ENCODE data around the gene L3MBTL2.

The L3MBTL2 gene

GRCh38 chr22:41231369-41231768 lies 26.3 kb downstream of the L3MBTL2 start:
- Histone ChIP-seq H3K4me1 (ENCODE audit: control insufficient read depth, insufficient read depth, low read length) (no peaks in the 10 kb centered on the region), H3K27me3 (ENCODE audit: control insufficient read depth in 1 of 2, insufficient read depth in 2 of 2, low read length in 2 of 2) (no peaks in the 10 kb centered on the region), H3K9ac (ENCODE audit: low read length in 2 of 2) (no peak overlapping the region), H3K9me3 (ENCODE audit: control insufficient read depth in 2 of 2, low read length in 2 of 2) (no peaks in the 10 kb centered on the region), H3K27ac (ENCODE audit: low read length) (no peak overlapping the region), H3K36me3 (ENCODE audit: control insufficient read depth in 2 of 2, insufficient read depth in 2 of 2, low read length in 2 of 2) (peaks cover 27 to 33% of the 10 kb centered on the region in 2 donors), H3K4me3 (ENCODE audit: low read length in 2 of 2) (no peak overlapping the region)

GRCh38 chr22:41234815-41235695 lies 29.9 kb downstream of the L3MBTL2 start:
- Histone ChIP-seq H3K9ac (ENCODE audit: low read length in 2 of 2) (no peak overlapping the region), H3K4me3 (ENCODE audit: low read length in 2 of 2) (no peak overlapping the region), H3K27ac (ENCODE audit: low read length) (no peak overlapping the region)

GRCh38 chr22:41237036-41237706 lies 32.1 kb downstream of the L3MBTL2 start:
- Histone ChIP-seq H3K9ac (ENCODE audit: low read length in 2 of 2) (peak overlapping the region; percentile 17 to 36), H3K4me3 (ENCODE audit: low read length in 2 of 2) (peak overlapping the region; percentile 66 to 68), H3K27ac (ENCODE audit: low read length) (no peak overlapping the region), H3K27me3 (ENCODE audit: control insufficient read depth in 1 of 2, insufficient read depth in 2 of 2, low read length in 2 of 2) (no peaks in the 10 kb centered on the region), H3K36me3 (ENCODE audit: control insufficient read depth in 2 of 2, insufficient read depth in 2 of 2, low read length in 2 of 2) (no peaks in the 10 kb centered on the region), H3K9me3 (ENCODE audit: control insufficient read depth in 2 of 2, low read length in 2 of 2) (no peaks in the 10 kb centered on the region), H3K4me1 (ENCODE audit: control insufficient read depth, insufficient read depth, low read length) (peaks cover 16% of the 10 kb centered on the region)

More at GRCh38 chr22:41234815-41235695, 29.9 kb downstream of the L3MBTL2 start:
- no peaks in the 10 kb centered on the region for H3K27me3 ChIP-seq (ENCODE audit: control insufficient read depth in 1 of 2, insufficient read depth in 2 of 2, low read length in 2 of 2)
- peaks cover 10 to 12% of the 10 kb centered on the region in 2 donors for H3K36me3 ChIP-seq (ENCODE audit: control insufficient read depth in 2 of 2, insufficient read depth in 2 of 2, low read length in 2 of 2)
- H3K9me3 ChIP-seq (ENCODE audit: control insufficient read depth in 2 of 2, low read length in 2 of 2), result no peaks in the 10 kb centered on the region
- peaks cover 16% of the 10 kb centered on the region for H3K4me1 ChIP-seq (ENCODE audit: control insufficient read depth, insufficient read depth, low read length)

GRCh38 chr22:41237707-41238569 lies 32.8 kb downstream of the L3MBTL2 start:
- H3K4me1 ChIP-seq (ENCODE audit: control insufficient read depth, insufficient read depth, low read length), result peaks cover 16% of the 10 kb centered on the region
- H3K27ac ChIP-seq (ENCODE audit: low read length), result no peak overlapping the region
- H3K9me3 ChIP-seq (ENCODE audit: control insufficient read depth in 2 of 2, low read length in 2 of 2), result no peaks in the 10 kb centered on the region
- no peaks in the 10 kb centered on the region for H3K27me3 ChIP-seq (ENCODE audit: control insufficient read depth in 1 of 2, insufficient read depth in 2 of 2, low read length in 2 of 2)
- no peaks in the 10 kb centered on the region for H3K36me3 ChIP-seq (ENCODE audit: control insufficient read depth in 2 of 2, insufficient read depth in 2 of 2, low read length in 2 of 2)
- H3K9ac ChIP-seq (ENCODE audit: low read length in 2 of 2), result peak overlapping the region; percentile 31 to 36
- H3K4me3 ChIP-seq (ENCODE audit: low read length in 2 of 2), result peak overlapping the region; percentile 66 to 68

- no peaks in the 10 kb centered on the region for H3K9me3 ChIP-seq (ENCODE audit: control insufficient read depth in 2 of 2, low read length in 2 of 2)
- no peak overlapping the region for H3K27ac ChIP-seq (ENCODE audit: low read length)
- peak overlapping the region; percentile 66 to 68 for H3K4me3 ChIP-seq (ENCODE audit: low read length in 2 of 2)
- no peaks in the 10 kb centered on the region for H3K36me3 ChIP-seq (ENCODE audit: control insufficient read depth in 2 of 2, insufficient read depth in 2 of 2, low read length in 2 of 2)
- peaks cover 16% of the 10 kb centered on the region for H3K4me1 ChIP-seq (ENCODE audit: control insufficient read depth, insufficient read depth, low read length)
- H3K9ac ChIP-seq (ENCODE audit: low read length in 2 of 2), result no peak overlapping the region
- no peaks in the 10 kb centered on the region for H3K27me3 ChIP-seq (ENCODE audit: control insufficient read depth in 1 of 2, insufficient read depth in 2 of 2, low read length in 2 of 2)
Observed at GRCh38 chr22:41238570-41239442, 33.7 kb downstream of the L3MBTL2 start.

- Histone ChIP-seq H3K27ac (ENCODE audit: low read length) (no peak overlapping the region), H3K4me1 (ENCODE audit: control insufficient read depth, insufficient read depth, low read length) (peaks cover 17% of the 10 kb centered on the region), H3K27me3 (ENCODE audit: control insufficient read depth in 1 of 2, insufficient read depth in 2 of 2, low read length in 2 of 2) (no peaks in the 10 kb centered on the region), H3K9me3 (ENCODE audit: control insufficient read depth in 2 of 2, low read length in 2 of 2) (no peaks in the 10 kb centered on the region), H3K9ac (ENCODE audit: low read length in 2 of 2) (no peak overlapping the region), H3K36me3 (ENCODE audit: control insufficient read depth in 2 of 2, insufficient read depth in 2 of 2, low read length in 2 of 2) (no peaks in the 10 kb centered on the region), H3K4me3 (ENCODE audit: low read length in 2 of 2) (no peak overlapping the region)
Observed at GRCh38 chr22:41239443-41240128, 34.5 kb downstream of the L3MBTL2 start.

- H3K4me3 ChIP-seq (ENCODE audit: low read length in 2 of 2), result no peak within 1 kb of the TSS
- H3K4me1 ChIP-seq (ENCODE audit: control insufficient read depth, insufficient read depth, low read length), result peaks cover 25% of the 10 kb centered on the region
- no peaks in the 10 kb centered on the region for H3K36me3 ChIP-seq (ENCODE audit: control insufficient read depth in 2 of 2, insufficient read depth in 2 of 2, low read length in 2 of 2)
- H3K9me3 ChIP-seq (ENCODE audit: control insufficient read depth in 2 of 2, low read length in 2 of 2), result no peaks in the 10 kb centered on the region
- H3K9ac ChIP-seq (ENCODE audit: low read length in 2 of 2), result no peak within 1 kb of the TSS
- H3K27me3 ChIP-seq (ENCODE audit: control insufficient read depth in 1 of 2, insufficient read depth in 2 of 2, low read length in 2 of 2), result no peaks in the 10 kb centered on the region
- H3K27ac ChIP-seq (ENCODE audit: low read length), result no peak within 1 kb of the TSS
Observed at GRCh38 chr22:41240377-41241132, 35.4 kb downstream of the L3MBTL2 start, which contains the start of gene CHADL. Gene CHADL (minus strand): TSS chr22:41240931. CDS start chr22:41240881, 50 bp downstream.

GRCh38 chr22:41241133-41241676 lies 36.1 kb downstream of the L3MBTL2 start:
- no peak overlapping the region for H3K27ac ChIP-seq (ENCODE audit: low read length)
- no peaks in the 10 kb centered on the region for H3K9me3 ChIP-seq (ENCODE audit: control insufficient read depth in 2 of 2, low read length in 2 of 2)

More at GRCh38 chr22:41241133-41241676, 36.1 kb downstream of the L3MBTL2 start:
- Histone ChIP-seq H3K9ac (ENCODE audit: low read length in 2 of 2) (no peak overlapping the region), H3K27me3 (ENCODE audit: control insufficient read depth in 1 of 2, insufficient read depth in 2 of 2, low read length in 2 of 2) (no peaks in the 10 kb centered on the region), H3K36me3 (ENCODE audit: control insufficient read depth in 2 of 2, insufficient read depth in 2 of 2, low read length in 2 of 2) (peaks cover 0 to 1% of the 10 kb centered on the region in 2 donors), H3K4me3 (ENCODE audit: low read length in 2 of 2) (no peak overlapping the region), H3K4me1 (ENCODE audit: control insufficient read depth, insufficient read depth, low read length) (peaks cover 25% of the 10 kb centered on the region)
